HG02970 (cell line): Measurements from ENCODE around the gene LRMDA.

Experiments
- ATAC-seq: cut with Tn5 transposase; IDR thresholded peaks from one replicate; pipeline ENCODE4 v1.9.1; 2021; ENCODE audit warnings: mild to moderate bottlenecking, moderate library complexity, moderate number of reproducible peaks; ENCODE audit not compliant: unreplicated experiment, low FRiP score

The LRMDA gene

GRCh38 chr10:76080451-76080850, 649.0 kb downstream of the LRMDA start:
- no peak for ATAC-seq

GRCh38 chr10:76080991-76081390, 649.6 kb downstream of the LRMDA start:
- no peak for ATAC-seq

GRCh38 chr10:76082232-76082631, 650.8 kb downstream of the LRMDA start:
- ATAC-seq: no peak

GRCh38 chr10:76082956-76083355, 651.5 kb downstream of the LRMDA start:
- no peak for ATAC-seq

- ATAC-seq: no peak
Measured at GRCh38 chr10:76085002-76085816, 653.8 kb downstream of the LRMDA start.

- no peak for ATAC-seq
Measured at GRCh38 chr10:76085817-76086167, 654.4 kb downstream of the LRMDA start.

- ATAC-seq: no peak
Measured at GRCh38 chr10:76086170-76086760, 654.8 kb downstream of the LRMDA start.

GRCh38 chr10:76086761-76087639, 655.6 kb downstream of the LRMDA start:
- ATAC-seq: no peak

GRCh38 chr10:76088008-76088407, 656.6 kb downstream of the LRMDA start:
- no peak for ATAC-seq

GRCh38 chr10:76088980-76089379, 657.6 kb downstream of the LRMDA start:
- ATAC-seq: no peak

GRCh38 chr10:76089556-76090180, 658.2 kb downstream of the LRMDA start:
- no peak for ATAC-seq

GRCh38 chr10:76091926-76092325, 660.5 kb downstream of the LRMDA start:
- ATAC-seq: no peak

- ATAC-seq: no peak
Measured at GRCh38 chr10:76106611-76107010, 675.2 kb downstream of the LRMDA start.

- ATAC-seq: no peak
Measured at GRCh38 chr10:76108563-76109359, 677.3 kb downstream of the LRMDA start.

GRCh38 chr10:76111404-76111803, 680.0 kb downstream of the LRMDA start:
- ATAC-seq: no peak

- no peak for ATAC-seq
Measured at GRCh38 chr10:76111986-76112825, 680.8 kb downstream of the LRMDA start.

GRCh38 chr10:76112826-76113150, 681.4 kb downstream of the LRMDA start:
- no peak for ATAC-seq

GRCh38 chr10:76113952-76114351, 682.5 kb downstream of the LRMDA start:
- ATAC-seq: no peak

GRCh38 chr10:76114581-76115001, 683.2 kb downstream of the LRMDA start:
- no peak for ATAC-seq
